NOMO-1 (cell line): ENCODE results near the gene ZMYM2.
A peak's percentile ranks its signal among the peaks of the same experiment; 100 is the strongest.

Experiments
- DNase-seq, 2 experiments: peaks; one replicate each; lab custom pipeline; 2025; ENCODE audit not compliant: unreplicated experiment in 2 of 2; lab: John Stamatoyannopoulos, UW

Gene ZMYM2

DNA sequence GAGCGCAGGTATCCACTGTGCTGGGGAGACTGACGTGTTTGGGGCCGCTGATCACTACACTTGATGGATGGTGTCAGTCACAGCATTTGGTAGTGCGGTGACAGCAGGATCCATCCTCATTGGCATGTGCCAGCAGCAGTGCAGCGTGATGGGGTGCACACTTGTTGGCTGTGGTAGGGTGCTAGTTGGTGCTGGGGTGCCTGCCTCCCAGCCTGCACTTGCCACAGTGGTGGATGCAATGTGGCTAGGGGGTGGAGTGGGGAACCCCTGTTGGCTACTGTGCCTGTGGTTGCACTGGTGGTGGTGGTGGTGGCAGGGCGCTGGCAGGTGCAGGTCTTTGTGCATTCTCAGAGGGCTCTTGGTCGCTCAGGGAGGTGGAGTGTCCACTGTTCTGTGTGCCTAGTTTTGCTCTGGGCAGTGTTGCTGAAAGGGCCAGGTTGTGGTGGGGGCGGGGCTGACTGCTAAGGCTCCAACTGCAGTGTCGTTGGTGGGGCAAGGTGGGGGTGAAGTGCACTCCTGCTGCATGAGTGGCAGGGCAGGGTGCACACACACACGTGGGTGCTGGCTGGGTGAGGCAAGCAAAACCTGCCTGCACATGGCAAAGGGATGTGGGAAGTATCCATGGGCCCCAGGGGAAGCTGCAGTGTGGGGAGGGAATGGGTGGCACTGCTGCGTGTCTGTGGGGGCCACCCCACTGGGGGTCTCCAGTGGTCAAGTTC is 84.8 kb downstream of the ZMYM2 start:
- DNase-seq: no peak

DNA sequence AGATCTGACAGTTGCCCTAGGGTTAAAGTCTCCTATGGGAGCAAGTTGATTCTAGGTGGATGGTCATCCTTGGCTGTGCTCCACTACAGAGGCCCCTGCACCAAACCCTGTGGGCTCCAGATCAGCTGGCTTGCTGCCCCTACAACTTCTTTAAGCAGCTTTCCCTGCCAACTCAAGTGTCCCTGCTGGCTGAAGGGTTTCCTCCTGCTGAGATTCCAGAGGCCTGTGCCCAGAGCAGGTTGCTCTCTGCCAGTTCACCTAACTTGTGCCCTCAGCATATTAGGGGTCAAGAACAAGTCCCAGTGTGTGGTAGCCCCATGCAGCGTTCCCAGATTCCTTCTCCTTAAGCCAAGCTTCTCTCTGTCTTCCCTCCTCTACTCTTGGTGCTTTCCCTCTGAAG is 85.6 kb downstream of the ZMYM2 start:
- no peak for DNase-seq

DNA sequence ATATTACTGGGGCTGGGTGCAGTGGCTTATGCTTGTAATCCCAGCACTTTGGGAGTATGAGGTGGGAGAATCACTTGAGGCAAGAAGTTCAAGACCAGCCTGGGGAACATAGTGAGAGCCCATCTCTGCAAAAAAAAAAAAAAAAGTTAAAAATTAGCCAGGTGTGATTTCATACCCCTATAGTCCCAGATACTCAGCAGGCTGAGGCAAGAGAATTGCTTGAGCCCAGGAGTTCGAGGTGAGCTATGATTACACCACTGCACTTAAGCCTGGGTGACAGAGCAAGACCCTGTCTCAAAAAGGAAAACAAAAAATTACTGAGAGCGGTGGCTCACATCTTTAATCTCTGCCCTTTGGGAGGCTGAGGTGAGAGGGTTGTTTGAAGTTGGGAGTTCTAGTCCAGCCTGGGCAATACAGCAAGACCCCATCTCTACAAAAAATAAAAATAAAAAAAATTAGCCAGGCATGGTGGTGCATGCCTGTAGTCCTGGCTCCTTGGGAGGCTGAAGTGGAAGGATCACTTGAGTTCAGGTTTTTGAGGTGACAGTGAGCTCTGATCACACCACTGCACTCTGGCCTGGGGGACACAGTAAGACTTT is 87.5 kb downstream of the ZMYM2 start:
- no peak for DNase-seq

DNA sequence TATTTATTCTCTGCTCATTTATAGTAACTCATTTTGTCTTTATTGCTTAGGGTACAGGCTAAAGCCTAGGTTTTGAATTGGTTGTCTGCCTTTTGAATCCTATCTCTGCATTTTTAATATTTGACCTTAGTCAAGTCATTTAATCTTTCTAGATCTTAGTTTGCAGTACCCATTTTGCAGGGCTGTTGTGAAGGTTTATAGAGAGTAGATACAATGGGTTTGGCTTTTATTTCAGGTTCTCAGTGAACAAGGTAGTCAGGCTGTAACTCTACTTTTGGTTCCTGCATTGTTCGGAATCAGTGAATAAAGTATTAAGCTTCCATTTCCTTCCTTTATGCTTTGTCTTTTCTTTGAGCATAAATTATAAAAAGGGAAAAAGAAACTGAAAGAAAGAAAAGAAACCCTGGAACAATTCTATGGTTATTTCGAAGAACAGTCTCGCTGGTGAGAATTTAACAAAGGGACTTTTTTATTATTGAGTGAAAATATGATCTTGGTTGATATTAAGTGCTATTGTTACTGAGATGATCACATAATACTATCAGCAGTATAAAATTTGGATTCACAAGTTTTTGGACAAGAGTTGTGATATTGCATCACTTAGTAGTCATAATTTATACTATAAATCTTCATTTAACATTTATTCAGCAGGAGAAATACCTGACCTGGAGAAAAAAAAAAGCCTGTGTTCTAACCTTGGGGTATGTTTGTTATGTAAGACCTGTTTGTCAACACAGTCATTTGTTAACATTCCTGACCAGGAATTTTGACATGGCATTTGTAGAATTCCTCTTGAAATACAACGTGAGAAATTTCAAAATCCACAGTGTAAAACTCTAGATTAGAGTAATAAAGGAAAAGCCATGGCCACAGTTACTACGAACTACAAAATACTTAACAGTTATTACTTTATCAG is 91.3 kb downstream of the ZMYM2 start:
- DNase-seq: peak in 1 of 2 experiments; percentile 32

DNA sequence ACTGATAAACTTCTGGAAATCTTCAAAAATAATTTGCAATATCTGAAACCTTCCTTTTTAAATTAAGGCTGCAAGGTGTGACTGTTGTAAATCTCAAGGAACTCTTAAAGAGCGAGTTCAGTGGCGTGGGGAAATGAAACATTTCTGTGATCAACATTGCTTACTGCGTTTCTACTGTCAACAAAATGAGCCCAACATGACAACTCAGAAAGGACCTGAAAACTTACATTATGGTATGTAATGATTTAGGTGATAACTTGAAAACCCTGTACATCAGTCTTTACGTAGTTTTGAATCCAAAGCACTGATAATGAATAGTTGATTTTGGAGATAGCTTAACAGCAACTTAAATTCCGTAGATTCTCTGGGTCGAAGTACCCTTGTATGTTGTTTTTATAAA is 92.8 kb downstream of the ZMYM2 start:
- no peak for DNase-seq

DNA sequence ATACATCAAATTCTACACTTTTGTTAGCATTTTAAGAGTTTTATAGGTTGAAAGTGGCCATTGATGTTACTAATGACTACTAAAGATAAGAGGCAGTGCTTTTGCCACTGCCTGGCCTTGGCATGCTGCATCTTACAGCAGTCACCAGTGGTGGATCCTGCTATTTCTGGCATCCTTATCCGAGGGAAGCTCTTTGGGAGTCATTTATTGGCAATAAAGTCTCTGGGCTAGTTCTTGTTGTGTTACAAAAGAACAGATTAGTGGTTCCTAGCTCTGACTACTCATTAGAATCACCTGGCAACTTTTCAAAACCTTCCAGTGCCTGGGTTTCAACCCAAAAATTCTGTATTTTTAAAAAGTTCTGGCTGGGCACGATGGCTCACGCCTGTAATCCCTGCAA is 94.5 kb downstream of the ZMYM2 start:
- no peak for DNase-seq

DNA sequence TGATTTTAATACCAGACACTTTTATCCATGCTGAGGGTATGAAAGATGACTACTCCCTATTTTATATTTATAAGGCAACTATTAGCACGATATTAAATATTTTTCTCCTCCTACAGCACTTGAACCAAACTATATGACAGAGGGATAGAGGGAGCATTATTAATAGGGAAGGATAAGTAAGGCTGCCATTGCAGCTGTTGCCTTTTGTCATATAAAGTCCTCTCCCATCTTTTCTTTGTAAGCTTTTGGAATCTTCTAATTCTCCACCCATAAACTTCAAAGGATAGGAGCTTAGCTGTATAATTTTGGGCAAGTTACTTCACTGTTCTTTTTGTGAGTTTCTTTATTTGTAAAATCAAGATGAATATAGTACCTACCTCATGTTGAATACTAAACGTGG is 95.4 kb downstream of the ZMYM2 start:
- DNase-seq: no peak

DNA sequence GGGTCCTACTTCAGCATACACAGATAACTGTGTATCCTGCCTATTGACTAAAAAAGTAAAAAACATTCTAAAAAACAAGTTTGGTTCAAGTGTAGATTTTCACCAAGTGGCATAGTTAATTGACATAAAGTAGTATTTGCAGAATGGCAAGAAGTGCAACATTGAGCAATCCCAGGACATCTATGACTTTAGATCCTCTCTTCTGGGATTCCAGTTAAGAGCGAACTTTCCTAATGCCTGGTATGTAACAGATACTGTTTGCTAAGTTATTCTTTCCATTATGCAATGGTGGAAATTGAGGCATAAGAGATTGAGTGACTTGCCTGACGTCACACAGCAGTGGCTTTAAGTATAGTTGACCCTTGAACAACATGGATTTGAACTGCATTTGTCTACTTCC is 96.1 kb downstream of the ZMYM2 start:
- no peak for DNase-seq

DNA sequence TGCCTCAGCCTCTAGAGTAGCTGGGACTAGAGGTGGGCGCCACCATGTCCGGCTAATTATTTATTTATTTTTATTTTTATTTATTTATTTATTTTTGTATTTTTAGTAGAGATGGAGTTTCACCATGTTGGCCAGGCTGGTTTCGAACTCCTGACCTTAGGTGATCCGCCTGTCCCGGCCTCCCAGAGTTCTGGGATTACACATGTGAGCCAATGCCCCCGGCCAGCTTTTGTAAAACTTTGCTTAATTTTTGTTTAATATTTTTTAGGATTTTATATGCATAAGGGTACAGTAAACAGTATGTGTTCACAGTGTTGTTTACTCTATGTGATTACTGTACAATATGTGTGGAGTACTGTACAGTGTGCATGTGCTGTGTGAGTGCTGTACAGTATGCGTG is 98.7 kb downstream of the ZMYM2 start:
- no peak for DNase-seq

DNA sequence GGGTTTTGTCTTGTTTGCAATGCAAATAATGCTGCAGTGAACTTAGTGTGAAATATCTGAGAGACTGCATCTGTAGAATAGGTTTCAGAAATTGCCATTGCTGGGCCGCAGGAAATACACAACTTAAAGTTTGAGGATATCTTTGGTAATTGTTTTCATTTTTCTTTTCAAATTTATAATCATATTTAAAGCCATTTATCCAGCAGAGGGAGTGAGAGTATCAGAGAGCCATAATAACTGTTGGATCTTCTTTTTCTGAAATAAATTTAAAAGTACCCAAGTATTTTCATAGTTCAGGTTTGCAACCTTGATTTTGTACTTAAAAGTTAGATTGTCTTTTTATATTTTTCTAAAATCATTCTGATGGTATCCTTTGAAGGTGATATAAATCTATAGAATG is 99.4 kb downstream of the ZMYM2 start:
- peak in 1 of 2 experiments; percentile 23 for DNase-seq

DNA sequence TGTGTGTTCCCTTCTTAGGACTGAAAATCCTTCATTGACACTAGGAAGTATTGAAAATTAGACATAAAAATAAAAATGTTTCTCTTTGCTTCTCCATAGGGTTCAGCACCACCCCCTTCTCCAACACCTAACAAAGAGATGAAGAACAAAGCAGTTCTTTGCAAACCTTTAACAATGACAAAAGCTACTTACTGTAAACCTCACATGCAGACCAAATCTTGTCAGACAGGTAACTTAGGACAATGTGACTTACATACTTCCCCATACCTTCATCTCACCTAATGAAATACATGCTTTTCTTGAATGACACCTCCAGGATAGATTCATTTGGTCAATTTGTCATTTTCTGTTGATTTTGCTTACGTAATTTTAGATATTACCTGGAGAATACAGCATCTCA is 99.9 kb downstream of the ZMYM2 start:
- no peak for DNase-seq

DNA sequence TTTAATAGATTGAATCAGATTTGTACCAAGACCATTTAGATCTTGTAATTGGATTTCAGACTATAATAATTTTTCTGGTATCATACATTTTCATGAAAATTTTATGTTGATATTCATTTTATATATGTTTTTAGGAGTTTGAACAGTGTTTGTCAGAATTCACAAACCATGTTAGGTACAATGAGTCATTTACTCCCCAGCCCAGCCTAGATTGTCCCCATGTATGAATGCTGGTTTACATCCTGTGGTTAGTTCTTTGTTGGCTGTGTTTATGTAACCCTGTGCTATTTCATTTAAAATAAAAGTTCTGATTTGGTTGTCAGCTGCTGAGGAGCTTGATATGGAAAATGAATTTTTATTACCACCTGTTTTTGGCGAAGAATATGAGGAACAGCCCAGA is 105.6 kb downstream of the ZMYM2 start:
- DNase-seq: no peak

DNA sequence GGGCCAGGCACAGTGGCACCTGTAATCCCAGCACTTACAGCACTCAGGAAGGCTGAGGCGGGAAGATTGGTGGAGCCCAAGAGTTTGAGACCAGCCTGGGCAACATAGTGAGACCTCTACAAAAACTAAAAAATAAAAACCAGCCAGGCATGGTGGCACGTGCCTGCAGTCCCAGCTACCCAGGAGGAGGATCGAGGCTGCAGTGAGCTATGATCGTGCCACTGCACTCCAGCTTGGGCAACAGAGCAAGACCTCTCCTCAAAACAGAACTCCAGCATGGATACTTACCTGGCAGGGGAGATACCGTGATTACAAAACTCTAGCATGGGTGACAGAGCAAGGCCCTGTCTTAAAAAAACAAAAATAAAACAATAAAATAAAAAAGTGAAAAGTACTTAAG is 107.0 kb downstream of the ZMYM2 start:
- no peak for DNase-seq

DNA sequence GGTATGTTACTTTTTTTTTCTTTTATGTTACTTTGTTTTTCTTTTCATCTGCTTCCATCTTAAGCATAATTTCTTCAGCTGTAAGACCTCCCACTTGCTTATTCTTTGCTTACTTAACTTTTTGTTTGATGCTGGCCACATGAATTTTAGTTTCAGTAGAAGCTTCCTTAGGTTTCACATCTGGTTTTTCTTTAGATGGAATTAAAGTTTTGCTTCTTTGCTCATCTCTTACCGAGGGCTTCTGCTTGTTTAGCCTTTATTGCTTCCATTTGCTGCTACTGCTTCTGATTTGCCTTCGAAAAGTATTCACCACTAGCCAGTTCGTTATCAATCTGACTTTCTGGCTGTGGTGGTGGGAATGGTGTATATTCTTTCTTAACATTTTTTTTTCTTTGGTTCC is 111.4 kb downstream of the ZMYM2 start:
- DNase-seq: no peak

DNA sequence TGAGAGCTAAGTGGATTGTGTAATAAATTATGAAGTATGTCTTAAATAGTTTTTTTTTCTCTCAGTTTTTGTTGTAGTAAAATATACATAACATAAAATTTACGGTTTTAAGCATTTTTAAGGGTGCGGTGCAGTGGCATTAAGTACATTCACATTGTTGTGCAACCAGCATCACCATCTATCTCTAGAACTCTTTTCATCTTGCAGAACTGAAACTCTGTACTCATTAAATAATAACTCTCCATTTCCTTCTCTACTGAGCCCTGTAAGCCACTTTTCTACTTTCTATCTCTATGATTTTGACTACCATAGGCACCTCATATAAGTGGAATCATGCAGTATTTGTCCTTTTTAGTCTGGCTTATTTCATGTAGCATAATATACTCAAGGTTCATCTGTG is 115.2 kb downstream of the ZMYM2 start:
- DNase-seq: peak; percentile 88 to 100

DNA sequence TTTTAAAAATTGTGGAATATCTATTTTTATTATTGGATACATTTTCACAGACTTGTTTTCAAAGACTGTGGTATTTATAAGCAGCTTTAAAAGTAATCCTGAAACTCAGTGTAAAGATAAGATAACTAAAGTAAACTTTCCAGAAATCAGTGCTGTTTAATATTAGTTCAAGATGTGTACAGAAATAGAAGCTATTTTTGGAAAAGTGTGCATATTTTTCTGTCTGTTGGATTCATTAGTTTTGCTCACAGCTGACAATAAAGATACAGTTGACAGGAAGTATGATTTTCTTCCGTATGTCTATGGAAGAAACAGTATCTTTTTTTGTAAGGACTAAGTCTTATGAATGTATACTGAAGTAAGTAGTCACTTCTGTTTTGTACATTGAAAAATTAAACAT is 116.4 kb downstream of the ZMYM2 start:
- no peak for DNase-seq

DNA sequence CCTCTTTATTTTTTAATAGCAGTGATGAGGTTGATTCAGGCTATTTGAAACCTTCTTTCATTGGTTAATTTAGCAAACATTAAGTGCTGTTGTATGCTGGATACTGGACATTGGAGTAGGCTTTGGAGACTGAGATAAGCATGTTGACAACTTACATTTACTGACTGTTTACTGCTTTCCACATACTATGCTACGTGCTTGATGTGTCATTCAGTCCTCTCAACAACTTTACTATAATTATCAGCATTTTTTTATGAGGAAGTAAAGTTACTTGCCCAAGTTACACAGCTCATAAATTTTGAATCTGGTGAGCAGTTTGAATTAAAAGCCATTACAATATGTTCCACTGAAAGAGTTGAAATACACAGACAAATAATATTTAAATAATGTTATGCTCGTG is 118.6 kb downstream of the ZMYM2 start:
- DNase-seq: peak; percentile 39 to 94

DNA sequence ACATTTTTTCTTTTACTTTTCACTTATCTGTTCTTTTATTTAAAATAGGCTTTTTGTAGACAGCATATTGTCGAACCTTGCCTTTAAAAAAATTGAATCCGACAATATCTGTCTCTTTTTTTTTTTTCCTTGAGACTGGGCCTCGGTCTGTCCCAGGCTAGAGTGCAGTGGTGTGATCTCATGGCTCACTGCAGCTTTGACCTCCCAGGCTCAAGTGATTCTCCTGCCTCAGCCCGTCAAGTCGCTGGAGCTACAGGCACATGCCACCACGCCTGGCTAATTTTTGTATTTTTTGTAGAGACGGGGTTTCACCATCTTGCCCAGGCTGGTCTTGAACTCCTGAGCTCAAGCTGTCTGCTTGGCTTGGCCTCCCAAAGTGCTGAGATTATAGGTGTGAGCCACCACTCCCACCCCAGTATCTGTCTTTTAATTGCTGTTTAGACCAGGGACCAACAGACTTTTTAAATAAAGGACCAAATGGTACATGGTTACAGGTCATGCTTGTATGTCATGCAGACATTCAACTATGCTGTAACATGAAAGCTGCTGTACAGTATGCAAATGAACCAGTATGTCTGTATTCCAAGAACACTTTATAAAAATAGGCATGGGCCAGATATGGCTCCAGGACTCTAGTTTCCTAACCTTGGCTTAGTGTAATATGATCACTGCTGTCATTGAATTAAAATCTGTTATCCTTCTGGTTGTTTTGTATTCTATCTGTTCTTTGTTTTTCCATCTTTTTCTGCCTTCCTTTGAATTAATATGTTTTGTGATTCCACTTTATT is 122.0 kb downstream of the ZMYM2 start:
- no peak for DNase-seq

DNA sequence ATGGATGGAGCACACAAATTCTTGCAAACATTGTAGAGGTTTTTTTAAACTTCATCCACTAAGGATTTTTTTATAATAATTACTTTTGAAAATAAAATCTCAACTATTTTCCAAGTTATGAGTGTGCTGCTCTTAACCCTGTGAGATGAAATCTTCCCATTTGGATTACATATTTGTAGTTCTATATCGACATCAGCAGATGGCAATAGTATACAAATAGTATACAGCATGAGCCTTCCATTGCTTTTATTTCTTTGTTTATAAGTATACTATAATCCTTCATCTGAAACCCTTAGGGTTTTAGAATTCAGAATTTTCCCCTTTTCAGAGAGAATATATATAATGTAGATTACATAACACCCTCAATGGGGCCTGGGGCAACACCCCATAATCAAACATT is 131.8 kb downstream of the ZMYM2 start:
- peak in 1 of 2 experiments; percentile 32 for DNase-seq

DNA sequence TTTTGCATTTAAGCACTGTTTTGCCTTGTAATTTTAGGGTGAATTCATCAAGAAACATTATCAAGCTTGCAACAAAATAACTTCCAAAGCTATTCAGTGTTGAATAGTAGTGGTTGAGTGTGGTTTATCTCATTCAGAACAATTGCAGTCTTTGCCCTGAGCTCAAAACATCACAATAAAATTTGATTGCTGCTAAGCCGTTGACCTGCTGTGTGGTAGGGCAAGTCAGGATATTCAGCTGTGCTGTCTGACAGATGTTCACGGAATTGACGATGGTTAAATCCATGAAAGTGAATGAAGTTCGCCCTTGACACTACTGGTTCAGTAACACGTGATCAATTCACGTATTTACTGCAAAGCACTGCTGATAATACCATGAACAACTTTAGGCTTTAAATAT is 135.4 kb downstream of the ZMYM2 start:
- DNase-seq: no peak

DNA sequence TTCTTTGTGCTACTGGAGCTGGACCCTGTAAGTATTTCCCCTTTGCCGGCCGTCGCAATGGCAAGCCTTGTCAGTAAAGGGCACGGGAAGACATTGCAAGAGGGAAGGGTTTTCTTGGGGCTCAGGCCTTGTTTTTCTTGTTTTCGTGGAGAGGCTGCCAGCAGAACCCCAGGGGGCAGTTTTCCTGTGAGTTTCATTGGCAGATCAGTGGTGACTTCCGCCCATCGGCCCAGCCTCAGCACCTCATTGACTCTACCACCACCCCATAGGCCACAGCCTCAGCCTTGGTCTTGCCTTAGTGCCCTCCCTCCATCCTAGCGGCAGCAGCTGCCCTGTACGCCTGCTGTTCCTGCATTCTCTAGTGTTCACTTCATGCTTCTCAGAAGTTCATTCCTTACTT is 140.8 kb downstream of the ZMYM2 start:
- DNase-seq: no peak
